GM19372 (cell line): ENCODE measurements around the gene MICU2.

Experiments
- ATAC-seq: cut with Tn5 transposase; IDR thresholded peaks from one replicate; pipeline ENCODE4 v1.9.1; 2021; ENCODE audit warnings: mild to moderate bottlenecking, low read depth, moderate library complexity; ENCODE audit not compliant: unreplicated experiment

MICU2 gene, protein sequence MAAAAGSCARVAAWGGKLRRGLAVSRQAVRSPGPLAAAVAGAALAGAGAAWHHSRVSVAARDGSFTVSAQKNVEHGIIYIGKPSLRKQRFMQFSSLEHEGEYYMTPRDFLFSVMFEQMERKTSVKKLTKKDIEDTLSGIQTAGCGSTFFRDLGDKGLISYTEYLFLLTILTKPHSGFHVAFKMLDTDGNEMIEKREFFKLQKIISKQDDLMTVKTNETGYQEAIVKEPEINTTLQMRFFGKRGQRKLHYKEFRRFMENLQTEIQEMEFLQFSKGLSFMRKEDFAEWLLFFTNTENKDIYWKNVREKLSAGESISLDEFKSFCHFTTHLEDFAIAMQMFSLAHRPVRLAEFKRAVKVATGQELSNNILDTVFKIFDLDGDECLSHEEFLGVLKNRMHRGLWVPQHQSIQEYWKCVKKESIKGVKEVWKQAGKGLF

DNA sequence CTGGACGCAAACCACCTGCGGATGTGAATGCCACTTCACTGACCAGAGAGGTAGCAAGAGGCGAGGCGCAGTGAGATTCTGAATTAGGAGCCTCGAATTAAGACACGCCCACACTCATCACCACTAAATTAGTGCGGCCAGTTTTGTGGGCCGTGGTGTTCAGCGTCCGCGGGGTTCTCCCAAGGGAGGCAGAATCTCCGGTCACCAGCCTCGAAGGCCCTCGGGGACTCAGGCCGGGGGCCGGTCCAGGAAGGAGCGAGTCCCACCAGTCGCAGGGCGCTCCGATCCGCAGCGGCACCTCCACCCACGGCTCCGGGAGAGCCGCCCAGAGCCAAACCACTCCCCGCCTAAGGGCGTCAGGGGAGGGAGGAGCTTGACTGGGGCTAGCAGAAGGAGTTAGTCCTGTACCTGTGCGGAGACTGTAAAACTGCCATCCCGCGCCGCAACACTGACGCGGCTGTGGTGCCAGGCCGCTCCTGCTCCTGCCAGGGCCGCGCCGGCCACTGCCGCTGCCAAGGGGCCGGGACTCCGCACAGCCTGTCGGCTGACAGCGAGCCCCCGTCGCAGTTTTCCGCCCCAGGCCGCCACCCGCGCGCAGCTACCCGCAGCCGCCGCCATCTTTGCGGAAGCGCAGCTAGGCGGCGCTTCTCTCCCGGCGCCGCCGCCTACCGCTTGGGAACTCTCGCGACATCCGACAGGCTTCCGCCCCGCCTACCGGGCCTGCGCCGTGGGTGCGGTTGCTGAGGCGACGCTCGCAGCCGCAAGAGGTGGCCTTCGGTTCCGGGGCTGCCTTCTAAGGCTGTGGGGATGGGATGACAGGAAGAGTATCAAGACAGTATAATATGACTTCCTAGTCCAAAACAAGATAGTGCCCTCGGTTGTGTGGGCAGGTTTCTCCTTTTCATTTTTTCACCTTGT is at the start of gene MICU2:
Gene MICU2 (minus strand): TSS at position 640 of the 918 bp plus-strand sequence. CDS start 22 bp downstream, at position 618.
- peak; percentile 91 for ATAC-seq

DNA sequence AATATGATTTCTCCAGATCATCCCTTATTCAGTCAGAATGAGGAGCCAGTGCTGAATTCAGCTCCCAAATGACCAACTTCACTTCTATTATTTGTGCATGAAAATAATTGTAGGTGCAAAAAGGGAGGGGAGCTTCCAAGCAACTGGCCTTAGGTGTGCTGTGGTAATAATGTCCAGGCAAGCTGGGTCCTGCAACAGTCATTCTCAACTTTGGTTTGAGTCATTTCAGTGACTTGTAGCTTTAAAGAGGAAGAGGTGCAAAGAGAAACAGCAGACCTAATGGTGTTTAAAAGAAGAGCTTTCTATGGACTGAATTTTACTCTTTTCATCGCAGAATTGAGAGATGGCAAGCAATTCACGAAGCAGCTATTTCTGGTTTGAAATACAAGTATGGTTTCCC is 37.7 kb upstream of the MICU2 start:
- ATAC-seq, result no peak

DNA sequence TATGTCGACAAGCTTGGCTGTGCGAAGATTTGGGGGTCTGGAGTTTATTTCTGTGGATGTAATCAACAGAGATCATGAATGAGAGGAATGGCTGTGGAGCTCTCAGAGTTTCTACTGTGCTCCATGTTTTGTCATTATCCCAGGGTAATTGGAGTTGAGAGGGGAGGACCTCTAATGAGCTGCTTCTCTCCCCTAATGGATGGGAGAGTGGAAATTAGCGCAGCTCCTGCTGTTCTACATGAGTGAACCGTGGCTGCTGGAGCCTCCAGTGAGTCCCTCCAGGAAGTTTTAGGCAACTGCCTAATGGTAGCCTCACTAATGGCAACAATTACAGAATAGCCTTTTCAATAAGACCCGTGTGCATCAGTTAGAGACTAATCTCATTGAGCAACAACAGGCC is 35.6 kb upstream of the MICU2 start:
- ATAC-seq, result no peak

DNA sequence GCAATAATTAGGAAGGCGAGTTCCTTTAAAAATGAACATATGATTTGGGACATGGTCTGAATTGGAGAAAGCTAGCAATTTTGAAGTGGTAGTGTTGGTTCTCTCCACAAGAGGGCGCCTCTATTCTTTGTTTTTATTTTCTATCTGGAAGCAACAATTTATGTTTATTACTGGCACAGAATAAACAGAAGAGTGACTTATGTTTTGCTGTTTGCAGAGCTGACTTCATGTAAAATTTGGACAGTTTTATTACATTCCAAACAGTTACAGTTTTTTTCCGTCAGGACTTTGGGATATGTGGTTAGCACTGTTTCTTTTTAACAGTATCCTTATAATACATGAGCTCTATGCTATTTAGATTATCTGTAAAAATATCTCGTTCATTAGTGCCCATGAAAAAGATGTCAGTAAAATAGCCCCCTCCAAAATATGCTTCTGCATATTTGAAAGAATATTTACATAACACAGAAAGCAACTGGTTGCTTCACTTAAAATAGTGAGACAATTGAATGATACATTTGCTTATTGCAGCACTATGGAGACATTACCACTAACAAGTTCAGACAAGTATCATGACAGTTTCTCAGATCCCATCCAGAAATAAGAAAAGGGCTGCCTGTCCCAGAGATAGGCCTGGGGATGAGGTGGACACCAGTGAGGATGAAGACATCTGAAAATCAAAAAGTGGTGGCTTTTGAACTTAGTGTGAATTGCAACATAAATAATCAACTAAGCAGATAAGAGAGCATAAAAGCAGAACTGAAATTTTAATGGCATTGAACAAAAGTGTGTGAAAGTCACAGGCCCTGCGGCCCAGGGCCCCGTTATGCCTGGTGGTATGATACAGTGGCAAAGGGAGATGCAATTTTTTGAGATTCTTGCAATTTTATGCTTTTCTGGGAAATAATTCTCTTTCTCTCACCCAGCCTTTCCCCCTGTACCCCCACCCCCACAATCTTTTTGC is 34.6 kb upstream of the MICU2 start:
- ATAC-seq, result no peak

DNA sequence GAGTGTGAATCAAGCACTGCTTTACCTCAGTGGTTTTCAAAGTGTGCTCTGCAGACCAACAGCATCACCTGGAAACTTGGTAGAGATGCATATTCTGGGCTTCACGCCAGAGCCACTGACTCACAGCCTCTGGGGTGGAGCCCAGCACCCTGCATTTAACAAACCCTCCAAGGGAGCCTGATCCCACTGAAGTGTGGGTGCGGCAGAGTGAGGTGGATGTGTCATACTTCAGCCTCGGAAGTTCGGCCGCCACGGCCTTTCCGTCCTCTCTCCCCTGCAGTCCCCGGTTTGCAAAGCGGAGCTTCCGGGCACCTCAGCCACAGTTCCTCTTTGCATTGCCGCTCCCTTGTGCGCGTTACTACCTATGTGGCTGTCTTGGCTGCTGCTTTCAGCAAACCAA is 33.3 kb upstream of the MICU2 start:
- ATAC-seq, result no peak

DNA sequence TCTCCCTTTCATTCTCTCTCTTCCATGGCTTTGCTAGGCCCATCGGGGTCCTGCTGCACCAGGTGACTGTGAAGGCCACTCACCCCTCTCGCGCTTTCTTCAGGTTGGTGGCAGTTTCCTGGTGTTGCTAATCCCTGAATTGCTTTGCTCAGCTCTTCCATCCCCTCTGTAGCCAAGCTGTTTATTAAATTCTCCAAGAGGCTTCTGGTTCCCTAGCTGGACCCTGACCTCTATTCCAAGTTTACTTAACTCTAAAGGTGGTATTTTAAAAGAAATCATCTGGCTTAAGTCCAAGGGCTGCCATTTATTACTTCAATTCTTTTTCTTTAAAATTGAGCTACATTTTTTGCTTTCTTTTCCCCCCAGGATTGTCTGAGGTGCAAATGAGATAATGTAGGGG is 32.7 kb upstream of the MICU2 start:
- no peak for ATAC-seq

DNA sequence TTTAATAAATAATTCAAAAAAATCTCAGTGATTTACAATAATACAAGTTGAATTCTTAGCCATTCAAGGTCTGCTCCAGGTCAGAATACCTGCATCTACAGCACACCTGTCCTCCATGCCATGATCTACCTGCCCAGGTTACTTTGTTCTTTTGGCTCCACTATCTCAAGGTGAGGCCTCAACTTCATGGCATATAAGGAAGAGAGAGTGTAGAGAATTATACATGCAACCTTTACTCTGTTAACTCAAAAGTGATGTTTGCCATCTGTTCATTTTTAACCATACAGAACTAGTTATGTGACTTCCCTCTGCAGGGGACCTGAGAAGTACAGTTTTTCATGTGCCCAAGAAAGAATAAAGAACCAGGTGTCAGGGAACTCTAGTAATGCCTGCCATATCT is 28.2 kb upstream of the MICU2 start:
- no peak for ATAC-seq

DNA sequence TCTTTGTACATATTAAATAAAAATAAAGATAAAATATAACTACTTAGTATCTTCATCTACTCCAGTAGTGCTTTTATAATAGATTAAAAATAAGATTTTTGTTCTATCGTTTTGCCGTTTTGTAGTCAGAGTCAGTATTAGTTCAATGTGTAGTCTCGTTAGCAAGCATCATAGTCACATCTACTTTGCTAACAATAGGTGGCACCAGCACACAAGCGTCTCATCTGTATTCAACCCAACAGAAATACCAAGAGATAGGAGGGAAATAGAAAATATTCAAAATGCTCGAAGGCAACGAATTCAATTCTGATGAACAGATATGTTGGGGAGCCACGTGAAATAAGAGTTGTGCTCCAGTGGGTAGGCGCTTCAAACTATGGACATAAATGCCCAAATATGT is 21.4 kb upstream of the MICU2 start:
- ATAC-seq, result no peak

DNA sequence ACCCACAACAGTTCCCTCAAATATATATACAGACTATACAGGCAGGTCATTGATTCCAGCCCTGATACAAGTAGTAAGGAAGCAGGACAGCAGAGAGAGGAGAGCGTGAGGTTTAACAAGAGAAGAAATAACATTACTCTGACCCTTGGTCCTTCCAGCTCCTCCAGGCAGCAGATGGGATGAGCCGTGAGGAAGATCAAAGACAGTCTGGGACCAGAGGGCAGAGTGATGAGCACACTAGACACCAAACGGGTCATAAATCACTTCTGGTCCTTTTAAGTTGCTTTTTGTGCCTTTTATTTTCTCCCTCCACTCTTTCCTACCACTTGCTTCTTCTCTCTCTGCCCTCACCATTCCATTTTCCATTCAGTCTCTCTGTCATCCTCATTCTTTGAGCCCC is 16.9 kb upstream of the MICU2 start:
- no peak for ATAC-seq

DNA sequence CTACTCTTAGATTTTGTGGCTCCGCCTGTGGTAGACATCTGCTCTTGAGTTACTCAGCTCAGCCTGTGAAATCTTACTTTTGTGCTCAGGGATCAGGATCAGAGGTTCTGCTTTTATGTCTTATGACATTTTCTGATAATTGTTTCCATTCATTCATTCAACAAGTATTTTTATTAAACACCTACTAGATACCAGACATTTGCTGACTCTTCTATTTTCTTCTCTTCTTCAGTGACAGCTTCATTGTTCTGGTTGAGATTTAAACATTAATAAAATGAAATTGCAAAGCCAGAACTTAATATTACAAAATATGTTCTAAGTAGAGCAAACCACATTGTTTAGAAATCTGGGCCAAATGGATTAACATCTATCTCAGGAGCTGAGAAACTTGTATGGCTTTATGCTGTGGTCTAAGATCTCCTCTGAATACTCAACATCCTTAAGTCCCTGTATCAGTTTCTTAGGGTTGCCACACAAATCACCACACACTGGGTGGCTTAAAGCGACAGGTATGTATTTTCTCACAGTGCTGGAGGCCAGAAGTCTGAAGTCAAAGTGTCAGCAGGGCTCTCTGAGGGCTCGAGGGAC is 15.8 kb upstream of the MICU2 start:
- ATAC-seq, result no peak

DNA sequence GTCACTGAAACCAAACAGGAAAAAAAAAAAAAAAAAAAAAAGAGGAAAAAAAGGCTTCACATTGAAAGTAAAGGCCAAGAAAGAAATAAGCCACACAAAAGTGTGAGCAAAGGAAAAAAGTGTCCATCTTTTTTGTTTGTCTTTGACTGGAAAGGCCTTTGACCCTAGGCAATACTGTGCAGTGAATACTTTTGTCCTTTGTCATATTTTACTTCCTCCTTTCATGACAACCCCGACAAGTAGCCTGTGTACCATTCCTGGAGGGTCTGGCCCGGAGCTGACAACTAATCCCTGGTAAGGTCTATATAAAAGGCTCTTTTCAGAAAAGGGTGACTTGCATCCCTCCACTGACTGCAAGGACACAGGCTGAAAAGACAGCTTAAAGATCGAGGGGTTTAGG is 12.9 kb upstream of the MICU2 start:
- no peak for ATAC-seq

DNA sequence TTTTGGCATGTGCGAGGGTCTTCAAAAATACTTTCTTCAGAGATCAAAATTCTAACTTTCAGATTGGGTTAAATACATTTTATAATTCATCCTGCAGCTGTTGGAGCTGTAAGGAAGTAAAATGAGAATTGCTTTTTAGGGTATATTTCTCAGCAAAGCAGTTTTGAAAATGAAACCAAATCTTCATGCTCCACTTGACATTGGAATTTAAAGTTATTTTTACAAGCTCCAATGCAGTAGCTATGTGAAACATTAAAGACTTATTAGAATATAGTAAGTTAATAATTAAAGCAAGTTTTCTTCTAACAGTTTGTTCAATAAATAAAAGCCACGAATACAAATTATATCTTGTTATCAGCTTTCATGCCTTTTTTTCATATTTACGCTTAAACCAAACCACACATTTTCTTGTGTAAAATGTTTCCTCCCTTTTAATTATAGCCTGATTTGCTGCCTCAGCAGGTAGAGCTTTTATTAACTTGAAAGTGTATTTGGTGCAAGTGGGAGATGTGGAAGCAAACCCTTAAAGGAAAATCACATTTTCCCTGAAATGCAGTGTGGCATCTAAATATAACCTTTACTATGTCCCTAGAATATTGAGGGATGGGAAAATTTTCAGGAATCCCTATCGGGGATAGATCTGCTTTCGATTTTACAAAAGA is 12.4 kb upstream of the MICU2 start:
- ATAC-seq, result no peak

DNA sequence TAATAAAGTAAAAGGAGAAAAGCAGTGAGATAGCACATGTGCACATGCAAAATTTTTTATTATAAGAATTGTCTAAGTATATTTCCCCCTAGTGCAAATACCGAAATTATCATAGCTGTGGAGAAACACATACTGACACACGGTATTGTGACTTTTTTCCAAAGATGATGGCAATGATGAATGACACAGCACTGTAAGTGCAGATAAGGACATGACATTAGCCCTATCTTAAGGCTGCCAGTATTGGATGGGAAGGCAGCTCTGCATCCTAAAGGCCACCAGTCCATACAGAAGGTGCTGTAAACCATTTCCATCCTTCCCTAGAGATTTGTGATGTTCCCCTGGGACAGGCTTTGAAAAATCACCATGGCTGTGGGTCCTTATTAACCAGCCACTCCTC is 11.5 kb upstream of the MICU2 start:
- ATAC-seq, result no peak

DNA sequence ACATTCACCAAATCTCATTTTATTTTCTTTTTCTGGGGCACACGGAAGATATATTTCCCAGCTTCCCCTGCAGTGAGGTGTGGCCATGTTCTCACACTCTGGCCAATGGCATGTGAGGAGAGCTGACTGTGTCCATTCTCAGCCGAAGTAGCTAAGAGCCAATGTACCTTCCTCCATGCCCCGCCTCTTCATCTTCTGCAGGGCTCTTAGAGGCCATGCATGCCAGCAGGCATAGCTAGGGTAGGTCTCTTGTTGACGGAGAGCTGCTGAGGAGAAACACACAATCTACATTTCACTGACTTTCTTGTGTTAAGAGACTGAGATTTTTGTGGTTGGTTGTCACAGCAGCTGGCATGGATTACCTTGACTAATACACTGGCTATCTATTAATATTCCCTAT is 9.8 kb upstream of the MICU2 start:
- no peak for ATAC-seq

DNA sequence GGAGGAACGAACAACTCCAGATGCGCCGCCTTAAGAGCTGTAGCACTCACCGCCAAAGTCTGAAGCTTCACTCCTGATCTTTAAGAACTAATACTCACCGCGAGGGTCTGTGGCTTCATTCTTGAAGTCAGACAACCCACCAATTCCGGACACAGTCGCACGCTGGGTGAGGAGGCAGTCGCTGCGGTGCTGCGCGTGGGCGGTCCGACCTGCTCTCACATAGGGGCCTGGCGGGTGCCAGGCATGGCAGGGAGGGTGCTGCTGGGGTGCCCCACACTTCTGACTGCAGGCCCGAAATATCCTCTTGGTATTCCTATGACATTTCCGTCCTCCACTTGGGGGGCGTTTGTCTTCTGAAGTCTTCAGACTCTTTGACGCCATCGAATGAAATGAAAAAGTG is 7.4 kb upstream of the MICU2 start:
- ATAC-seq, result no peak

DNA sequence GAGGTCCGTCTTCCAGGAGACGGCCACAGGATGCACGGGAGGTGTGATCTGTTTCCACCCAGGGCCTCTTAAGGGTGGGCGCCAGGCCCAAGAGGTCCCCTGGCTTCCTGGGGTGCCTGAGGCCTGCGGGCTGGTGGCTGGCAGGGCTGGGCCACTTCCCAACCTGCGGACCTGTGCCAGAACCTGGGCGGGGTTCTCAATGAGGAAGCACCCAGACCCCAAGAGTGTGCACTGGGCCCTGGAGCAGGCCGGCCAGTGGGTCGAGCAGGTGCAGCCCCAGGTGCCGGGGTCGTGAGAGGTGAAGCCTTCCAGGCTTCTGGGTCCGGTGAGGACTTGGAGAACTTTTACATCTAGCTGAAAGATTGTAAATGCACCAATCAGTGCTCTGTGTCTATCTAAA is 6.7 kb upstream of the MICU2 start:
- no peak for ATAC-seq

DNA sequence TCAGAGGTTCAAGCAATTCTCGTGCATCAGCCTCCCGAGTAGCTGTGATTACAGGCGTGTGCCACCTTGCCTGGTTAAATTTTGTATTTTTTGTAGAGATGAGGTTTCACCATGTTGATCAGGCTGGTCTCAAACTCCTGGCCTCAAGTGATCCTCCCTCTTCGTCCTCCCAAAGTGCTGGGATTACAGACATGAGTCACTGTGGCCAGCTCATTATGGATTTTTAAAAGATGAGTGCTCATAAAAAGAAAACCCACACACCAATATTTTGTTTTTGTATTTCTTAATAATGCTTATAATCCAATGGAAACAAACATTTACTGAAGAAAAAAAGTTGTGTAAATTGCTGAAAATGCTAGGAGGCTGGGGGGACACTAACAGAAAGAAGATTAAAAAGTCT is 5.0 kb upstream of the MICU2 start:
- no peak for ATAC-seq

DNA sequence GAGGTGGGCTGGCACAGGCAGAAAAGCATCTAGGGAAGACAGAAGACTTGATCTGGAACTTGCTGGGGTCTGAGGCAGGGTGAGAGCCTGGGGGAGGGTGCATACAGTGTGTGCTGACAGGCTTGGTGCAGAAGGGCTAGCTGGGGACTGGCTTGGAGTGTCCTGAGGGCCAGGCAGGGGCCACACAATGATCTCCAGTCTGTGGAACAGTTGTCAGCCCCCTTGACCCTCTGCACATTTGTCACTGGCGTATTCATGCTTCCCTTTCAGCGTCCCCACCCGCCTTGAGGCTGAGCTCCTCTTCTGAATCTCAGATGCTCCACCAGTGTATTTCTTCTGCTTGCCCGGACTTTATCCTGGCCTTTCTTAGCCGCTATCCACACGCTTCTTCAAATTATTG is 2.8 kb upstream of the MICU2 start:
- no peak for ATAC-seq

DNA sequence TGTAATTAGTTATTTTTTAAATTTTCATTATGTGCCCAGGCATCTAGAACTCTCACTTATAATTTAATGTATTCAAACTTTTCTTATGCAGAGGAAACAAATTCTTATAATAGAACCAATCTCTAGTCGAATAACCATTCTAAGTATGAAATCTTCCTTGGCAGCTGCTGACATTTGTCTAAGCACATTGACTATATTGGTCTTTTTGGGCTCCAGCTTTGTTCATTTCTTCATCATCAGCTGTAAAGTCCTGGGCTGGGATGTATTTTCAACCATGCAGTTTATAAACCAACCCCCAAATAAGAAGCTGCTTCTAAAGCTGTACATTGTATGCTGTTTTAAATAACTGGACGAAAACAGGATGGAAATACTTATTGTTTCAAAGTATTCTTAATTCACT is 2.3 kb upstream of the MICU2 start:
- ATAC-seq, result no peak

DNA sequence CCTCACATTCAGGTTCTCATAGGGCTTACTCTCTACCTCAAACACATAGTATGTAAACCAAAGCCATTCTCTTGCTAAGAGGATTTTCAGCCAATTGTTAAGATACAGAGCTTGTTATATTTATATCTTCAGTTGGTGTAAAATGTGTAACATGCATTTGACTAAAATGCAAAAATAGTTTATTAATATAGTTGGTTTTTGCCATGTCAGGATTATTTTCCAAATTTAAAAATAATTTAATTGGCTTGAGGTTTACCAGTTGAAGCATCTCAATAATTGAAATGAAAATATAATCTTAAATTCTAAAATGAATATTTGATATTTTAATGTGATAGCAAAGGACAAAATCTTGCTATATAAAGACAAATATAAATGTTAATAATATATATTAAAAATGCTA is 7.2 kb downstream of the MICU2 start:
- ATAC-seq, result no peak
